Right cardiac atrium (tissue), 5 donors: ENCODE results near the gene PBX4. TPM values are rescaled to one million over a fixed set of nuclear protein-coding genes. Genes with fewer than 3 reads are reported as not detected.
"Not testable (repeated sequence)": the region's sequence is repeated elsewhere in the genome, so short reads cannot be mapped to it uniquely, and the experiment has no call there.

Experiments
- ATAC-seq, 2 donors: fragments of 200-7000 bp; cut with Tn5 transposase; one replicate each; pipeline versions ENCODE4 v1.8.0 to v1.9.1; 2020; ENCODE audit warnings: moderate library complexity in 2 of 2, mild to moderate bottlenecking in 1 of 2
- DNase-seq, 3 donors: peaks; one replicate each; pipeline ENCODE4 v3.0.0-alpha.2; 2020
- H3K27ac ChIP-seq: one replicate; pipeline ENCODE4 v1.5.1; 2013; ENCODE audit warnings: mild to moderate bottlenecking, low read length, control low read depth, moderate library complexity
- H3K27me3 ChIP-seq: one replicate; pipeline ENCODE4 v1.6.1; 2013; ENCODE audit not compliant: control insufficient read depth, insufficient read depth
- H3K4me1 ChIP-seq: one replicate; pipeline ENCODE4 v1.6.1; 2013; ENCODE audit warnings: low read length; ENCODE audit not compliant: control insufficient read depth, insufficient read depth
- H3K4me3 ChIP-seq: one replicate; pipeline ENCODE4 v1.5.1; 2013; ENCODE audit warnings: low read length, control low read depth
- H3K9me3 ChIP-seq: one replicate; pipeline ENCODE4 v1.6.1; 2013; ENCODE audit warnings: low read length; ENCODE audit not compliant: control insufficient read depth
- WGBS: extraction: QIAGEN DNeasy Blood & Tissue Kit; methylation state at CpG from one replicate; pipeline ENCODE4 v1.1.7; 2013; 5-methylcytosine and 5-hydroxymethylcytosine counted together
- intact Hi-C, 4 donors: fragments of 100-400 bp; cut with DNase I; formaldehyde crosslinking; loops; one replicate each; pipeline versions ENCODE4 v1.11.0 to v1.14.0; 2022 to 2023
- polyA plus RNA-seq: library from polyadenylated mRNA; stranded (reverse); fragments of 200-250 nt; gene quantifications from one replicate; pipeline ENCODE4 v1.2.3, GENCODE V29; 2013
- total RNA-seq, 4 donors: library from RNA; stranded (reverse); fragmentation: NEBNext Ultra II Directional; extraction: Animal tissue kit (Norgen Biotek cat#: 25700); gene quantifications; one replicate each; pipeline ENCODE4 v1.2.1, GENCODE V29; 2021
- donor health status: healthy with polysubstance abuse.
- donor health status: DM: no; HTN: yes; CAD: no.
- donor health status: DM: no; HTN: no; CAD: no.
- donor health status: DM: no; HTN: yes; CAD: no; lungs with severe emphysema.
- donor health status: DM: yes; HTN: yes; CAD: no.

PBX4 gene
- total and polyA plus RNA-seq, 5 donors = 0.36 to 0.56 TPM; not detected in 3

DNA sequence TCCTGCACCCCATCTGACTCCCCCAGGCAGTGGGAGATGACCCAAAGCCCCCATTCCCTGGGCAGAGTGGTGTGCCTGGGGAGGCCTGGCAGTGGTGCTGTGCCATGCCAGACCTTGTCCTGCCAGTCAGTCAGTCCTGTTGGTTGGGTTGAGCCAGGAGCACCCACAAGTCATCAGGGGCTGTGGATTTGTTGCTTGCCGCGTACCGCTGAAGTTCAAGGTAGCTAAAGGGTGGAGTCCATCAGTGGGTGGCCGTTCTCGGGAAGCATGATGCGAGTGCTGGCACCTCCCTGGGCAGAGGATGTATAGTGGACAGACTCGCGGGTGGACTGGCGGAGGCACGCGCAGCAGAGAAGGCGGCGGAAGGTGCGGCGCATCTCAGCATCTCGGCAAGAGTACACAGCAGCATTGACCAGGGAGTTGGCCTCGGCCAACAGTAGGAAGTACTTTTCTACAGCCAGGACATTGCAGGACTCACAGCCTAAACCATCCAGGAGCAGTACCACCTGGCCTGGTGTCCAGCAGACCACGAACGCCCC is 5.6 kb upstream of the PBX4 start:
- Histone ChIP-seq H3K27me3 (no peaks in the 10 kb centered on the region), H3K9me3 (no peaks in the 10 kb centered on the region), H3K4me3 (no peak overlapping the region), H3K4me1 (no peaks in the 10 kb centered on the region), H3K27ac (no peak overlapping the region)
- ATAC-seq (no peak), DNase-seq (no peak)
- intact Hi-C loops = no loop called here
- WGBS = 95% methylated on average over 19 of the region's 19 CpGs

DNA sequence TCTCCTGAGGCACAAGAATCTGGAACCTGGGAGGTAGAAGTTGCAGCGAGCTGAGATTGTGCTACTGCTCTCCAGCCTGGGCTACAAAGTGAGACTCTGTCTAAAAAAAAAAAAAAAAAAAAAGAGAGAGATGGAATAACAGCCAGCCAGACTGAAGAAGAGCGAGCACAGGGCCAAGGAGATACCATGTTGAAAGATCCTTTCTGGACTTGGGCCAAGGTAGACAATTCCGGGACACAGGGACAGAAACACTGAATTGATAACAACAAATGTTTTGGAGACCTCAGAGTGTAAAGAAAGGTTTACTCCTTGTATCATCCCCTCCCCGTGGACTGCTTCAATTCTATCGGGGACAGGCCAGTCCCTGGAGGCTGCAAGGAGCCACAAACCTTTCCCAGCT is 4.9 kb upstream of the PBX4 start:
- 50% methylated on average over 5 of the region's 5 CpGs for WGBS

GRCh38 chr19:19619849-19620210 is 1.3 kb upstream of the PBX4 start:
- no peak overlapping the region for H3K27ac ChIP-seq
- 65% methylated on average over 7 of the region's 7 CpGs for WGBS
- no peaks in the 10 kb centered on the region for H3K9me3 ChIP-seq
- ATAC-seq (no peak), DNase-seq (no peak)
- H3K27me3 ChIP-seq = no peaks in the 10 kb centered on the region
- no peak overlapping the region for H3K4me3 ChIP-seq
- intact Hi-C loops = no loop called here
- H3K4me1 ChIP-seq = no peaks in the 10 kb centered on the region

More for the DNA sequence above, 4.9 kb upstream of the PBX4 start:
- intact Hi-C loops = no loop called here
- Histone ChIP-seq H3K27ac (no peak overlapping the region), H3K27me3 (no peaks in the 10 kb centered on the region), H3K9me3 (no peaks in the 10 kb centered on the region), H3K4me3 (no peak overlapping the region), H3K4me1 (no peaks in the 10 kb centered on the region)
- no peak for ATAC-seq
- no peak for DNase-seq

DNA sequence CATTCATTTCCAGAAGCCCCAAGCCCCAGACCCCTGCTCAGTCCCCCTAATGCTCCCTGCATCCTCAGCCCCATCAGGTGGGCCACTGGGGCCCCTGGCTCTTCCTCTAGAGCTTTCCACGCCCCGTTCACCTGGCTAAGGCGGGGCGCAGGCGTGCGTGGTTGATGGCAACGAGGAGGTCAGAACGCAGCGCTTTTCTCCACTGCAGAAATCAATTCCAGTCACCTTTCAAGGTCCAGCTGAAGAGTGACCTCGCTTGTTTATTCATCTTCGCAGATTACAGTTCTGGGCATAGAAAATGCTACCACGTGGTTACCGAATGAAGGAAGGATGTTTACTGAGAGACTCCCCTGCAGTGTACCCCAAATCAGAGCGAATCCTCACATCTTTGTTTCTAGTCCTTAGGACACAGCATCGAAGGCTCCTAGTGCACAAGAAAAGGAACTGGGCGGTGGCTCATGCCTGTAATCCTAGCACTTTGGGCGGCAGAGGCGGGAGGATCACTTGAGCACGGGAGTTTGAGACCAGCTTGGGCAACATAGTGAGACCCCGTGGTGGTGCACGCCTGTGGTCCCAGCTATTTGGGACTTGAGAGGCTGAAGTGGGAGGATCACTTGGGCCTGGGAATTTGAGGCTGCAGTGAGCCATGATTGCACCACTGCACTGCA is 828 bp upstream of the PBX4 start:
- intact Hi-C loops = no loop called here
- Histone ChIP-seq H3K27me3 (no peaks in the 10 kb centered on the region), H3K4me3 (no peak overlapping the region), H3K4me1 (no peaks in the 10 kb centered on the region), H3K9me3 (no peaks in the 10 kb centered on the region), H3K27ac (no peak overlapping the region)
- no peak for ATAC-seq
- no peak for DNase-seq
- 61% methylated on average over 21 of the region's 21 CpGs for WGBS

- WGBS = 98% methylated on average over 3 of the region's 3 CpGs
- H3K27me3 ChIP-seq = no peaks in the 10 kb centered on the region
- DNase-seq = no peak
- no peaks in the 10 kb centered on the region for H3K9me3 ChIP-seq
- intact Hi-C loops = no loop called here
- no peak overlapping the region for H3K4me3 ChIP-seq
- no peak for ATAC-seq
- H3K27ac ChIP-seq = no peak overlapping the region
- no peaks in the 10 kb centered on the region for H3K4me1 ChIP-seq
Measured at GRCh38 chr19:19615086-19615485, 3.4 kb downstream of the PBX4 start.

DNA sequence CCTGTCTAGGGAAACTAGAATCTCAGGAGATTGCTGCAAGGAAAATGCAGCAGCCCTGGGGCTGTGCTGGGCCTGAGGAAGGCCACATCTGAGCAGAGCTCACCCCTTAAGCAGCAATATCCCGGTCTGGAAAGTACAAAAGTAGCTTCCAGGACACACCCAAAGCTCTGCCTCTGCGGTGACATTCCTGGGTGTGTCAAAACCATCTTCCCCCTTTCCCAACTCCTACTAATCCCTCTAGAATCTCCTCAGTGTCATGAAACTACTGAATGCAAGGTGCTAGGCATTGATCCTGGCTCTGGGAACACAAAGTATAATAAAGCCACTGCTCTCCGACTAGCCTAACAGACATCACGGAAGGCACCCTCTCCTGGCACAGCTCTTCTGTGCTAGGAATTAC is 5.0 kb downstream of the PBX4 start:
- 82% methylated on average over 4 of the region's 4 CpGs for WGBS
- no peak overlapping the region for H3K27ac ChIP-seq
- H3K4me1 ChIP-seq = no peaks in the 10 kb centered on the region
- intact Hi-C loops = no loop called here
- no peak overlapping the region for H3K4me3 ChIP-seq
- no peaks in the 10 kb centered on the region for H3K9me3 ChIP-seq
- ATAC-seq (no peak), DNase-seq (no peak)
- no peaks in the 10 kb centered on the region for H3K27me3 ChIP-seq

DNA sequence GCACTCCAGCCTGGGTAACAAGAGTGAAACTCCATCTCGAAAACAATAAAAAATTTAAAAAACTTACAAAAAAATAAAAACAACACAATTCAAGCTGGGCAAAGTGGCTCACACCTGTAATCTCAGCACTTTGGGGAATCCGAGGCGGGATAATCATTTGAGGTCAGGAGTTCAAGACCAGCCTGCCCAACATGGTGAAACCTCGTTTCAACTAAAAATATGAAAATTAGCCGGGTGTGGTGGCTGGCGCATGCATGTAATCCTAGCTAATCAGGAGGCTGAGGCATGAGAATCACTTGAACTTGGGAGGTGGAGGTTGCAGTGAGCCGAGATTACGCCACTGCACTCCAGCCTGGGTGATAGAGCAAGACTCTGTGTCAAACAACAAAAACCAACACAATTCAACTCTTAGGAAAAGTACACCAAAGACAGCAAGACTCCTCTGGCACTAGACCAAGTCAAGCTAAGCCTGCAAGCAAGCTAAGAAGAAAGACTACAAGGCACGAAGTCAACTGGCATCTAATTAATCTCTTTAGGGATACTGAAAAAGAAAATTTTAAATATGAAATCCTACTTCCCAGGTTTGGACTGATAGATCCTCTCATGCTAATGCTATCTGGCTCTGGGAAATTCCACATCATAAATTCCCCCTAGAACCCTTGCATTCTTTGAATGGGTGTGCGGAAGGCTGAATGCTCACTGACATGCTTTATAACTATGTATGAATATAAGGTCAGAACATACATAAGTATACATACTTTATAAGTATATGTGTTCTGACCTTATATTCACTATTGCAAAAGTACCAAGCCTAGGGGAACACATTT is 7.9 kb downstream of the PBX4 start:
- Histone ChIP-seq H3K27me3 (no peaks in the 10 kb centered on the region), H3K9me3 (no peaks in the 10 kb centered on the region), H3K4me3 (no peak overlapping the region), H3K4me1 (no peaks in the 10 kb centered on the region), H3K27ac (no peak overlapping the region)
- WGBS = 84% methylated on average over 10 of the region's 10 CpGs
- intact Hi-C loops = no loop called here
- ATAC-seq = no peak
- DNase-seq = no peak

GRCh38 chr19:19606686-19607085 is 11.8 kb downstream of the PBX4 start:
- ATAC-seq, H3K9me3 ChIP-seq, intact Hi-C loops, H3K4me1 ChIP-seq, H3K4me3 ChIP-seq, H3K27me3 ChIP-seq, H3K27ac ChIP-seq, DNase-seq: not testable (repeated sequence)
- 95% methylated on average over 8 of the region's 8 CpGs for WGBS

DNA sequence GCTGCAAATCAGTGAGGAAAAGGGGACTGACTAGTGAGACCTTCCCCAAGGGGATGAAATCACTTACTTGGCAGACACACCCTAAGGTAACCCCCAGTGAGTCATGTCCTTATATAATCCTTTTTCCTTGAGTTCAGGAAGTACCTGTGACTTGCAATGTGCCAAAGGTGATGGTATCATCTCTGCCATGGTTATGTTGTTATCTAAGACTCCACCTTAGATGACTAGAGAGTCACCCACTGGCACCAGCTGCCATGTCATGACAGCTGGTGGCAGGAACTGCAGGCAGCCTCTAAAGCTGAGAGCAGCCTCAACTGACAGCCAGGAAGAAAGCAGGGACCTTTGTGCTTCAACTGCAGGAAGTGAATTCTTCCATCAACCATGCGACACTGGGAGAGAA is 12.5 kb downstream of the PBX4 start:
- peak in 1 of 2 donors; percentile 19 for ATAC-seq
- DNase-seq = no peak
- 73% methylated on average over 1 of the region's 1 CpG for WGBS
- intact Hi-C loops = no loop called here
- Histone ChIP-seq H3K9me3 (no peaks in the 10 kb centered on the region), H3K4me1 (no peaks in the 10 kb centered on the region), H3K27ac (no peak overlapping the region), H3K27me3 (no peaks in the 10 kb centered on the region), H3K4me3 (no peak overlapping the region)

GRCh38 chr19:19602713-19603324 is 15.7 kb downstream of the PBX4 start:
- H3K4me1 ChIP-seq = no peaks in the 10 kb centered on the region
- H3K4me3 ChIP-seq = no peak overlapping the region
- no peak for DNase-seq
- intact Hi-C loops = no loop called here
- ATAC-seq = no peak
- no peaks in the 10 kb centered on the region for H3K9me3 ChIP-seq
- 63% methylated on average over 3 of the region's 3 CpGs for WGBS
- H3K27me3 ChIP-seq = no peaks in the 10 kb centered on the region
- no peak overlapping the region for H3K27ac ChIP-seq

DNA sequence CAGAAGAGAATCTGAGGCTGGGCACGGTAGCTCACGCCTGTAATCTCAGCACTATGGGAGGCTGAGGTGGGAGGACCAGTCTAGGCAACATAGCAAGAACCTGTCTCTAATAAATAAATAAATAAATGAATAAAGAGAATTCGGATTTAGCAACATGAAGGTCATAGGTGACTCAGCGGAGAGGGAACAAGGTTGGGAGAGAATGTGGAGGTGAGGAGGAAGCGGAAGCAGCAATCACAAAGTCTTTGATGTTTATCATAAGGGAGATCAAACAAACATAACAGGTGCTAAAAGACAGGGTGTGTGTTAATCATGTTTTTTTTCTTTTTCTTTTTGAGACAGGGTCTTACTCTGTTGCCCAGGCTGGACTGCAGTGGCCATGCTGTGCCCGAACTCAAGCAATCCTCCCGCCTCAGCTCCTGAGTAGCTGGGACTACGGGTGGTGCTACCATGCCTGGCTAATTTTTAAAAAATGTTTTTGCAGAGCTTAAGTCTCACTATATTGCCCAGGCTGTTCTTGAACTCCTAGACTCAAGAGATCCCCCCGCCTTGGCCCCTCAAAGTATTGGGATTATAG is 16.3 kb downstream of the PBX4 start:
- H3K9me3 ChIP-seq = no peaks in the 10 kb centered on the region

More for the DNA sequence above, 16.3 kb downstream of the PBX4 start:
- 82% methylated on average over 9 of the region's 9 CpGs for WGBS
- Histone ChIP-seq H3K4me3 (no peak overlapping the region), H3K27me3 (no peaks in the 10 kb centered on the region), H3K27ac (no peak overlapping the region), H3K4me1 (no peaks in the 10 kb centered on the region)
- DNase-seq (no peak), ATAC-seq (no peak)
- intact Hi-C loops = no loop called here
